Measurements from ENCODE around the gene TMEM44. TPM values are rescaled to one million over a fixed set of nuclear protein-coding genes. Genes with fewer than 3 reads are reported as not detected.

TMEM44 gene
- total RNA-seq, 2 donors from 2014 or later, result 1.8 to 9.6 TPM

- no peak for DNase-seq
- H3K9me3 ChIP-seq, result no peaks in the 10 kb centered on the region
- no peak for ATAC-seq
- whole genome bisulfite sequencing, 2 donors, result 91 to 92% methylated on average over 10 to 13 of the region's 14 CpGs
- H3K27me3 ChIP-seq, result no peaks in the 10 kb centered on the region
- no peaks in the 10 kb centered on the region for H3K36me3 ChIP-seq (replicated peaks in 1 of 2; ENCODE audit: insufficient read depth in 1 of 2, low read depth in 2 of 2)
- no peak for TF ChIP-seq CTCF (IDR thresholded peaks at IDR 0.05)
- no peak for TF ChIP-seq POLR2A (IDR thresholded peaks at IDR 0.05)
- no peak overlapping the region for H3K27ac ChIP-seq
- H3K4me1 ChIP-seq, result no peaks in the 10 kb centered on the region
- H3K4me3 ChIP-seq, result no peak overlapping the region
- intact Hi-C loops (cut with DNase I), result no loop called here
Measured at GRCh38 chr3:194617143-194617671, 16.0 kb downstream of the TMEM44 start.

GRCh38 chr3:194615226-194615625 lies 18.0 kb downstream of the TMEM44 start:
- no peaks in the 10 kb centered on the region for H3K36me3 ChIP-seq (replicated peaks in 1 of 2; ENCODE audit: insufficient read depth in 1 of 2, low read depth in 2 of 2)
- WGBS, 2 donors, result 87% methylated on average over 11 of the region's 11 CpGs
- TF ChIP-seq POLR2A (IDR thresholded peaks at IDR 0.05) (no peak), CTCF (IDR thresholded peaks at IDR 0.05) (no peak)
- no peak for DNase-seq
- no peaks in the 10 kb centered on the region for H3K4me1 ChIP-seq
- H3K4me3 ChIP-seq, result no peak overlapping the region
- no peak for ATAC-seq
- no peaks in the 10 kb centered on the region for H3K9me3 ChIP-seq
- H3K27me3 ChIP-seq, result no peaks in the 10 kb centered on the region
- H3K27ac ChIP-seq, result no peak overlapping the region
- intact Hi-C loops (cut with DNase I), result no loop called here

- intact Hi-C loops (cut with DNase I), result no loop called here
- Histone ChIP-seq H3K27ac (no peak overlapping the region), H3K27me3 (no peaks in the 10 kb centered on the region), H3K4me3 (no peak overlapping the region), H3K4me1 (no peaks in the 10 kb centered on the region), H3K36me3 (replicated peaks in 1 of 2; ENCODE audit: insufficient read depth in 1 of 2, low read depth in 2 of 2) (no peaks in the 10 kb centered on the region), H3K9me3 (no peaks in the 10 kb centered on the region)
- DNase-seq (no peak), ATAC-seq (no peak)
- 69 to 78% methylated on average over 8 of the region's 8 CpGs for WGBS, 2 donors
- TF ChIP-seq POLR2A (IDR thresholded peaks at IDR 0.05) (no peak), CTCF (IDR thresholded peaks at IDR 0.05) (no peak)
Measured at GRCh38 chr3:194612221-194612620, 21.0 kb downstream of the TMEM44 start.

- DNase-seq, result no peak
- Histone ChIP-seq H3K4me1 (no peaks in the 10 kb centered on the region), H3K4me3 (no peak overlapping the region), H3K36me3 (replicated peaks in 1 of 2; ENCODE audit: insufficient read depth in 1 of 2, low read depth in 2 of 2) (no peaks in the 10 kb centered on the region), H3K27me3 (no peaks in the 10 kb centered on the region), H3K9me3 (no peaks in the 10 kb centered on the region), H3K27ac (no peak overlapping the region)
- ATAC-seq, result no peak
- intact Hi-C loops (cut with DNase I), result no loop called here
- 69 to 82% methylated on average over 3 of the region's 3 CpGs for WGBS, 2 donors
- no peak for TF ChIP-seq POLR2A (IDR thresholded peaks at IDR 0.05)
- no peak for TF ChIP-seq CTCF (IDR thresholded peaks at IDR 0.05)
Measured at GRCh38 chr3:194610689-194611088, 22.5 kb downstream of the TMEM44 start.

GRCh38 chr3:194609601-194610000 lies 23.6 kb downstream of the TMEM44 start:
- DNase-seq (no peak), ATAC-seq (no peak)

More at GRCh38 chr3:194609601-194610000, 23.6 kb downstream of the TMEM44 start:
- H3K27me3 ChIP-seq, result no peaks in the 10 kb centered on the region
- WGBS, 2 donors, result 76 to 86% methylated on average over 13 of the region's 13 CpGs
- H3K27ac ChIP-seq, result no peak overlapping the region
- H3K4me1 ChIP-seq, result no peaks in the 10 kb centered on the region
- no peak overlapping the region for H3K4me3 ChIP-seq
- TF ChIP-seq CTCF (IDR thresholded peaks at IDR 0.05) (no peak), POLR2A (IDR thresholded peaks at IDR 0.05) (no peak)
- no peaks in the 10 kb centered on the region for H3K36me3 ChIP-seq (replicated peaks in 1 of 2; ENCODE audit: insufficient read depth in 1 of 2, low read depth in 2 of 2)
- intact Hi-C loops (cut with DNase I), result no loop called here
- no peaks in the 10 kb centered on the region for H3K9me3 ChIP-seq

Data from body of pancreas (tissue), 4 donors.